ENCODE results near the gene FA2H. TPM values are rescaled to one million over a fixed set of nuclear protein-coding genes. Genes with fewer than 3 reads are reported as not detected.

FA2H gene
- total and polyA plus RNA-seq, 10 of the 15 experiments (the other 5 are each of a cell fraction or from before 2014, with no cell fraction given): 0.05 to 0.73 (median 0.51) TPM; not detected in 3

DNA sequence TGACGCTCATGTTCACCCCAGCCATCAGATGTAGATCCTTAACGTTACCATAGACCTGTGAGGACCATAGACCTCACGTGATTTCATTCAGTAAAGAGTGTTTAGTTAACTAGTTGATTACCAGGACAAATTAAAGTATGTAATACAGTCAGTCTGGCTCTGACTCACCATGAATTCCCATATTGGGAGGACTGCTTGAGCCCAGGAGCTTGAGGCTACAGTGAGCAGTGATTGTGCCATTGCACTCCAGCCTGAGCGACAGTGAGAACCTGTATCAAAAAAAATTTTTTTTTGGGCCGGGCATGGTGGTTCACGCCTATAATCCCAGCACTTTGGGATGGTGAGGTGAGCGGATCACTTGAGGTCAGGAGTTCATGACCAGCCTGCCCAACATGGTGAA is 13.5 kb upstream of the FA2H start:
- FAIRE-seq: no peak
- no TSS peak for BruUV-seq (replicated peaks)
- CTCF ChIA-PET: interaction anchor here (1.1 to 2.5 kb wide), 2 partner anchors 13 to 74 kb away, joined by 5 to 7 read pairs; partner anchors contain the start of gene FA2H
- Histone ChIP-seq H3K27ac (ENCODE audit: control insufficient read depth, insufficient read depth) (no peak overlapping the region), H3K4me1 (ENCODE audit: control insufficient read depth, insufficient read depth, low read length) (no peaks in the 10 kb centered on the region), H4K20me1 (ENCODE audit: control insufficient read depth, insufficient read depth) (no peaks in the 10 kb centered on the region), H2AFZ (ENCODE audit: control insufficient read depth, low read depth, low read length) (no peak overlapping the region), H3K4me2 (ENCODE audit: control insufficient read depth, insufficient read depth) (no peak overlapping the region), H3K79me2 (ENCODE audit: control insufficient read depth, insufficient read depth, low read length) (no peaks in the 10 kb centered on the region), H3K36me3 (ENCODE audit: control insufficient read depth in 2 of 2, insufficient read depth in 2 of 2, low read length in 1 of 2) (no peaks in the 10 kb centered on the region), H3K9ac (ENCODE audit: control insufficient read depth, insufficient read depth, low read length) (no peak overlapping the region), H3K9me3 (replicated peaks; ENCODE audit: control insufficient read depth, insufficient read depth, low read length) (no peaks in the 10 kb centered on the region; the same call in 2 of the 3 replicates), H3K4me3 (no peak overlapping the region), H3K27me3 (replicated peaks in 1 of 2; ENCODE audit: control insufficient read depth in 2 of 2, insufficient read depth in 2 of 2, low read length in 1 of 2) (0 out of 4 replicates have a peak, but pooled peaks cover 0 to 2% of the 10 kb centered on the region in 2 experiments)
- no peak for DNase-seq (ENCODE audit: low read depth, low spot score)
- TF ChIP-seq MYB (IDR thresholded peaks at IDR 0.05; ENCODE audit: borderline replicate concordance, low read depth, low read length) (no peak), TAF1 (IDR thresholded peaks at IDR 0.05; ENCODE audit: borderline replicate concordance, low read depth, low read length) (no peak), JUND (IDR thresholded peaks at IDR 0.05; ENCODE audit: low read depth, low read length) (no peak), ZBTB11 (CRISPR knock-in tag; IDR thresholded peaks at IDR 0.05) (no peak), CBX5 (IDR thresholded peaks at IDR 0.05; ENCODE audit: low read depth) (no peak), RB1 (IDR thresholded peaks at IDR 0.05; ENCODE audit: borderline replicate concordance) (no peak), RAD51 (IDR thresholded peaks at IDR 0.05) (no peak)
- intact Hi-C loops (cut with micrococcal nuclease; ENCODE audit: unreplicated experiment): no loop called here
- 53% methylated on average over 6 of the region's 7 CpGs for WGBS (ENCODE audit: insufficient coverage, insufficient replicate concordance, low lambda C conversion rate, missing lambda C conversion rate)
- RAD21 ChIA-PET (ENCODE audit: unreplicated experiment): no interaction called here
- in situ Hi-C loops (cut with MboI): no loop called here
- SMC1A ChIA-PET (ENCODE audit: uncharacterized antibody, unreplicated experiment): interaction anchor here (1.0 kb wide), 1 partner anchor 75 kb away, joined by 3 read pairs; no protein-coding TSS in a partner anchor
- POLR2A ChIA-PET: no interaction called here
- no peak for ATAC-seq
